Epithelial cell of proximal tubule (primary cell): ENCODE results near the gene MRPL41. TPM values are rescaled to one million over a fixed set of nuclear protein-coding genes. Genes with fewer than 3 reads are reported as not detected.
"Not testable (repeated sequence)": the region's sequence is repeated elsewhere in the genome, so short reads cannot be mapped to it uniquely, and the experiment has no call there.

Experiments used
- DNase-seq: peaks from one replicate; pipeline ENCODE4 v3.0.0-alpha.2; 2011; ENCODE audit warnings: low read depth
- H3K4me3 ChIP-seq: 2 replicates; pipeline ENCODE4 v1.5.1; 2011; ENCODE audit warnings: low read depth, mild to moderate bottlenecking, low read length
- CTCF ChIP-seq: conservative IDR thresholded peaks from 2 replicates; pipeline ENCODE4 v1.5.1; 2012; ENCODE audit warnings: low read depth, mild to moderate bottlenecking, low read length
- total RNA-seq: library from RNA; depleted of rRNA; stranded (reverse); fragments of >200 nt; gene quantifications from 2 replicates; pipeline ENCODE4 v1.2.3, GENCODE V29; 2015

The MRPL41 gene
- total RNA-seq, 1 donor from 2014 or later: 110 TPM

- no peak for DNase-seq
- TF ChIP-seq CTCF: no peak
- no peak overlapping the region for H3K4me3 ChIP-seq
Measured at GRCh38 chr9:137542486-137542885, 9.2 kb upstream of the MRPL41 start.

GRCh38 chr9:137543237-137543963, 8.3 kb upstream of the MRPL41 start:
- no peak for DNase-seq
- TF ChIP-seq CTCF: no peak

DNA sequence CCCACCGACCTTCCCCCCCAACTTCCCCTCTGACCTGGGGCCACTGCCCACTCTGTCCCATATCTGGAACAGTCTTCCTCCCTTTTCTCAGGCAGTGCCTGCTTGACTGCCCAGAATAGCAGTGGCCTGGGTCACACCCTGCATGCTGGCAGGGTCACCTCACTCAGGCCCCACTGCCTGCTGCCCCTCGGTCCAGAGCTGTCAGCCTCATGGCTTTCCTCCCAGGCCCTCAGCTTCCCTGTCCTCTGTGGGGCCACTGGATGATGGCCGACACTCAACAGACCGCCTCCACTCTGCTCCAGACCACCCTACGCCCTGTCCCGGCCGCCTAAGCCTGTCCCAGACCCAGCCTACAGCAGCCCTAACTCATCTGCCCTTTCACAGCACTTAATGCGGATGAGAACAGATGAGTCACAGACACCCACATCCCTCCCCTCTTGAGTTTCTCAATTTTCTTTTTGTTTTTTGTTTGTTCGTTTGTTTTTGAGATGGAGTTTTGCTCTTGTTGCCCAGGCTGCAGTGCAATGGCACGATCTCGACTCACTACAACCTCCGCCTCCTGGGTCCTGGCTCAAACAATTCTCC, 7.4 kb upstream of the MRPL41 start:
- no peak for TF ChIP-seq CTCF
- DNase-seq: no peak

More at GRCh38 chr9:137543237-137543963, 8.3 kb upstream of the MRPL41 start:
- no peak overlapping the region for H3K4me3 ChIP-seq

DNA sequence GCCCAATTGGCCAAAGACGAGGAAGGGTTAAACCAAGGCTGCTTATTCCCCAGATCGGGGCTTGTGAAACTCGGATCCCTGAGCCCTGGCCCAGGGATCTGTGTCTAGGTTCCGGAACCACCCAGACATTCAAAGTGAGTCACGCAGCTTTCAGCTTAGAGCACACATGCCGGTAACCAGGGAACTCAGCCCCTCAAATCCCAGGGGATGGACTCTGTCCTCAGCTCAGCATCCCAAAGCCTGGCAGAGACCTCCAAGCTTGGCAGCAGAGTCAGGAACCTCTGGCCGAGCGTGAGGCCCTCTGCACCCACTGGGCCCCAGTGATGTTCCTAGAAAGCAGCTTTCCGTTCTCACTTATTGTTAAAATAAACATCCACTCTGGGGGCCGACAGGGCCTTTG, 6.6 kb upstream of the MRPL41 start:
- no peak for TF ChIP-seq CTCF
- DNase-seq: no peak
- no peak overlapping the region for H3K4me3 ChIP-seq

More for the DNA sequence above, 7.4 kb upstream of the MRPL41 start:
- no peak overlapping the region for H3K4me3 ChIP-seq

GRCh38 chr9:137547687-137548543, 3.8 kb upstream of the MRPL41 start:
- DNase-seq: no peak
- H3K4me3 ChIP-seq: no peak overlapping the region
- TF ChIP-seq CTCF: no peak

DNA sequence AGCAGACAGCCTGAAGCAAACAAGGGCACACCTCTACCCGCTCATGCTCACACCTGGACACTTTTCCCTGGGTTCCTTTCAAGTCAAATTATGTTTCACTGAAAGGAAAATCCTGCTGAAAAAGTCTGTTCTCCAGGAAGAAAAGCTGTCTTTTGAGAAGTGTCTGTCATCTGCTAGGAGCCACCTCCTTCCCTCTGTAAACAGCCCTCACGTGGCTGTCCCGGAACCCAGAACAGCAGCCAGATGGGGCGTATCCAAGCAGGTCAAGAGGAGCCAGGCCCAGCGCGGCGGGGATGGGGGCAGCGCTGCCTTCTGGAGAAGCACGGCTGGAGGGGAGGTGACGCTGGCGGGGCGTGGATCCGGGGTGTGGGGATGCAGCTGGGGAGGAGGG, 1.5 kb upstream of the MRPL41 start, which contains the start of gene PNPLA7:
PNPLA7 (minus strand) TSS at position 172 of the 391 bp plus-strand sequence. CDS start 205 bp downstream, outside the sequence.
- H3K4me3 ChIP-seq: peak within 1 kb of the TSS; percentile 67
- DNase-seq: no peak
- no peak for TF ChIP-seq CTCF

- peak overlapping the region; percentile 67 for H3K4me3 ChIP-seq
- not testable (repeated sequence) for DNase-seq
Measured at GRCh38 chr9:137550958-137551263, 768 bp upstream of the MRPL41 start.
